SK-N-SH treated with all-trans-retinoic acid at 6 μM for 48 hours (cell line): Measurements from ENCODE around the gene GGT7.

Experiments used
- ARNTL ChIP-seq: fragments of 450-650 bp; formaldehyde crosslinking; IDR thresholded peaks from 2 replicates; pipeline ENCODE4 v1.5.0; 2020; ENCODE audit warnings: low read depth, mild to moderate bottlenecking, moderate library complexity, borderline replicate concordance
- GLIS3 ChIP-seq: fragments of 250-450 bp; sonication (Bioruptor Pico); IDR thresholded peaks from 2 replicates; pipeline ENCODE4 v1.5.0; 2020; ENCODE audit warnings: mild to moderate bottlenecking, moderate library complexity
- PATZ1 ChIP-seq: fragments of 250-450 bp; sonication (Bioruptor Pico); IDR thresholded peaks from 2 replicates; pipeline ENCODE4 v1.8.0; 2020; ENCODE audit warnings: mild to moderate bottlenecking, moderate library complexity, borderline replicate concordance
- POU6F1 ChIP-seq: fragments of 250-450 bp; sonication (Bioruptor Pico); IDR thresholded peaks from 2 replicates; pipeline ENCODE4 v1.8.0; 2021; ENCODE audit warnings: low read depth, mild to moderate bottlenecking, moderate library complexity, borderline replicate concordance
- RARB ChIP-seq: fragments of 250-450 bp; sonication (Bioruptor Pico); IDR thresholded peaks from 2 replicates; pipeline ENCODE4 v1.8.0; 2021; ENCODE audit warnings: mild to moderate bottlenecking, moderate library complexity
- SNAI2 ChIP-seq: fragments of 250-450 bp; sonication (Bioruptor Pico); IDR thresholded peaks from 2 replicates; pipeline ENCODE4 v1.5.0; 2020; ENCODE audit warnings: mild to moderate bottlenecking, moderate library complexity
- ZNF70 ChIP-seq: fragments of 450-650 bp; formaldehyde crosslinking; IDR thresholded peaks from 2 replicates; pipeline ENCODE4 v1.5.0; 2020; ENCODE audit warnings: mild to moderate bottlenecking, moderate library complexity

GRCh38 chr20:34864216-34864615 lies 8.4 kb downstream of the GGT7 start:
- TF ChIP-seq ARNTL (no peak), RARB (CRISPR knock-in tag) (no peak), SNAI2 (CRISPR knock-in tag) (no peak), GLIS3 (CRISPR knock-in tag) (no peak), ZNF70 (CRISPR knock-in tag) (no peak), PATZ1 (CRISPR knock-in tag) (no peak), POU6F1 (CRISPR knock-in tag) (no peak)
